GM10847 (cell line): Measurements from ENCODE around the gene TMEM187.
A peak's percentile ranks its signal among the peaks of the same experiment; 100 is the strongest.

Source experiments
- POLR2A ChIP-seq: IDR thresholded peaks from 2 replicates; pipeline ENCODE4 v1.6.1; 2011; ENCODE audit not compliant: insufficient read length; ENCODE audit errors: extremely low read depth

Gene TMEM187

GRCh38 chrX:154013614-154014360, 41.2 kb downstream of the TMEM187 start:
- TF ChIP-seq POLR2A, result no peak

- TF ChIP-seq POLR2A, result no peak
Observed at GRCh38 chrX:154014429-154015380, 42.2 kb downstream of the TMEM187 start.

- no peak for TF ChIP-seq POLR2A
Observed at GRCh38 chrX:154015581-154016264, 43.2 kb downstream of the TMEM187 start.

GRCh38 chrX:154016366-154017076, 44.0 kb downstream of the TMEM187 start:
- no peak for TF ChIP-seq POLR2A

- TF ChIP-seq POLR2A, result no peak
Observed at GRCh38 chrX:154017766-154018517, 45.4 kb downstream of the TMEM187 start.

- TF ChIP-seq POLR2A, result no peak
Observed at GRCh38 chrX:154018518-154019060, 46.0 kb downstream of the TMEM187 start.

- no peak for TF ChIP-seq POLR2A
Observed at GRCh38 chrX:154019061-154019621, 46.6 kb downstream of the TMEM187 start.

GRCh38 chrX:154019633-154020528, 47.3 kb downstream of the TMEM187 start, which contains the start of gene IRAK1:
IRAK1 (minus strand) TSS chrX:154019902; CDS start chrX:154019812, 90 bp downstream.
- TF ChIP-seq POLR2A, result peak; percentile 16

- no peak for TF ChIP-seq POLR2A
Observed at GRCh38 chrX:154020536-154021115, 48.1 kb downstream of the TMEM187 start.

- no peak for TF ChIP-seq POLR2A
Observed at GRCh38 chrX:154021131-154021611, 48.6 kb downstream of the TMEM187 start.

- no peak for TF ChIP-seq POLR2A
Observed at GRCh38 chrX:154022108-154022507, 49.6 kb downstream of the TMEM187 start.
